ENCODE data around the gene CNOT4.

CNOT4 gene

DNA sequence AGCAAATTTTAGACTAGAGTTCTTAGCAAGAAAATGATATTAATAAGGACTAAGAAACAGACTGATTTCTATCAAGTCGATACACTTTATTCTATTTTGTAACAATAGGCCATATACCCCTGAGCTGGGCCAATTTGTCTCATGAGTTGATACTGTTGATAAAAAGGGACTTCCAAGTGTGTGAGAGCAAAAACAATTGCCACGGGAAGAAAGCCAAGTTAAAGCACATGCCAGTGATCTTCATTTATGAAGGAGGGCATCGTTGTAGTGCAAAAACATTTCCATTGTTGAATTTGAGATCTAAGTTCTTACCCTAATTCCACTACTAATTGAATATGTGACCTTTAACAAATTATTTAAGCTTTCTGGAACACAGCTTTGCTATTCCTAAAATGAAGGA lies 119.9 kb downstream of the CNOT4 start:
- H3K4me3 ChIP-seq (ENCODE audit: control insufficient read depth, low read depth, low read length) = no peak overlapping the region
- TF ChIP-seq, protein P1, sequence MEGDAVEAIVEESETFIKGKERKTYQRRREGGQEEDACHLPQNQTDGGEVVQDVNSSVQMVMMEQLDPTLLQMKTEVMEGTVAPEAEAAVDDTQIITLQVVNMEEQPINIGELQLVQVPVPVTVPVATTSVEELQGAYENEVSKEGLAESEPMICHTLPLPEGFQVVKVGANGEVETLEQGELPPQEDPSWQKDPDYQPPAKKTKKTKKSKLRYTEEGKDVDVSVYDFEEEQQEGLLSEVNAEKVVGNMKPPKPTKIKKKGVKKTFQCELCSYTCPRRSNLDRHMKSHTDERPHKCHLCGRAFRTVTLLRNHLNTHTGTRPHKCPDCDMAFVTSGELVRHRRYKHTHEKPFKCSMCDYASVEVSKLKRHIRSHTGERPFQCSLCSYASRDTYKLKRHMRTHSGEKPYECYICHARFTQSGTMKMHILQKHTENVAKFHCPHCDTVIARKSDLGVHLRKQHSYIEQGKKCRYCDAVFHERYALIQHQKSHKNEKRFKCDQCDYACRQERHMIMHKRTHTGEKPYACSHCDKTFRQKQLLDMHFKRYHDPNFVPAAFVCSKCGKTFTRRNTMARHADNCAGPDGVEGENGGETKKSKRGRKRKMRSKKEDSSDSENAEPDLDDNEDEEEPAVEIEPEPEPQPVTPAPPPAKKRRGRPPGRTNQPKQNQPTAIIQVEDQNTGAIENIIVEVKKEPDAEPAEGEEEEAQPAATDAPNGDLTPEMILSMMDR (IDR thresholded peaks at IDR 0.05; ENCODE audit: control insufficient read depth, insufficient read depth, low read depth, low read length, missing control alignments) = no peak
- no peak for DNase-seq (ENCODE audit: low read depth)

DNA sequence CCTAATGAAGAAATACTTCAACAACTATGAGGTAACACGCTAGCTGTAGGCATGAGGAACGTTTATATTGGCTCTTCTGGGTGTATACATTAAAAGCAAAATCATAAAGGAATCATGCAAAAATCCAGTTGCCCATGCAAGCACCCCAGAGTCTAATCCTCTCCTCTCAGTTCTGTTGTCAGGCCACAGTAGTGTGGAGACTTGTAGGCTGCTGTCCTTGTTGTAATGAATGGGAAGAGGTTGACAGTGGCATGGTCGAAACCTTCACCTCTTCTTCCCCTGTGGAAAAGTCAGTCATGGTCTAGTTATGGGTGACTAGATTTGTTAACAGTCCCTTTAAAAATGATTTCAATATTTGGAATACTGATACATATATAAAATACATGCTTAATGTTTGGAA lies 121.3 kb downstream of the CNOT4 start:
- TF ChIP-seq, protein P1 (IDR thresholded peaks at IDR 0.05; ENCODE audit: control insufficient read depth, insufficient read depth, low read depth, low read length, missing control alignments) = no peak
- H3K4me3 ChIP-seq (ENCODE audit: control insufficient read depth, low read depth, low read length) = no peak overlapping the region
- DNase-seq (ENCODE audit: low read depth) = no peak

DNA sequence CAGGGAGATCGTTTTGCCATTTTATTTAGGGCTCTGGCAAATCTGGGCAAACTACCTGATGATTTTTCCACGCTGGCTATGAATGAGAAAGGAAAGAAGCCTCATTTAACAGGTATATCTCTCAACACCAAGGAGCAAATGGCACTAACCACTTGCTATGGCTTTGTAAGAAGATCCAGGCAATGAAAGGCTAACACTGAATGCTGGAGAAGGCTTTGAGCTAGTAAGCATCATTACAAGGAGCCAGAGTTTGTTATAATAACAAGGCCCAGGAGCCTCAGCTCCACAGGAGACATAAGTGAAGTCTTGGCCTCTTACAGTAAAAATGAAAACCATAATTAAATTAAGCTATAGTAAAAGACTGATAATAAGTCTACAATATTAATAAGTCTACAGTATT lies 123.1 kb downstream of the CNOT4 start:
- TF ChIP-seq, protein P1 (IDR thresholded peaks at IDR 0.05; ENCODE audit: control insufficient read depth, insufficient read depth, low read depth, low read length, missing control alignments) = no peak
- no peak overlapping the region for H3K4me3 ChIP-seq (ENCODE audit: control insufficient read depth, low read depth, low read length)
- no peak for DNase-seq (ENCODE audit: low read depth)

DNA sequence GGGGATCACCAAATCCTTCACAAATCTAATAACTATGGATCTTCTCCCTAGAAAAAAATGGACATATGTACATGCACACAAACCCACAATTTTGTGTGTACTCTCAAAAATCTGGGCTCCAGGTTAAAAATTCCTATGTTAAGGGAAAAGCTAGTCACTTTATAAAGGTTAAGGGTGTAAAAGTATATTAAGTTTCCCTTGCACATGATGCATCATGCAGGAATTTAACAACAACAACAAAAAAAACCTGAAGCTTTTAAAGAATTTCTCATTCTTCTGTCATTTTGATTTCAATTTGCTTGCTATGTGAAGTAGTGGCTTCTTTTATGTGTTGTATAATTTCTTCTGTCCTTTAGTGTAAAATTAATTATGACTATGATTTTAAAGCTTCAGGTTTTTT lies 123.7 kb downstream of the CNOT4 start:
- H3K4me3 ChIP-seq (ENCODE audit: control insufficient read depth, low read depth, low read length) = no peak overlapping the region
- no peak for DNase-seq (ENCODE audit: low read depth)
- TF ChIP-seq, protein P1 (IDR thresholded peaks at IDR 0.05; ENCODE audit: control insufficient read depth, insufficient read depth, low read depth, low read length, missing control alignments) = no peak

DNA sequence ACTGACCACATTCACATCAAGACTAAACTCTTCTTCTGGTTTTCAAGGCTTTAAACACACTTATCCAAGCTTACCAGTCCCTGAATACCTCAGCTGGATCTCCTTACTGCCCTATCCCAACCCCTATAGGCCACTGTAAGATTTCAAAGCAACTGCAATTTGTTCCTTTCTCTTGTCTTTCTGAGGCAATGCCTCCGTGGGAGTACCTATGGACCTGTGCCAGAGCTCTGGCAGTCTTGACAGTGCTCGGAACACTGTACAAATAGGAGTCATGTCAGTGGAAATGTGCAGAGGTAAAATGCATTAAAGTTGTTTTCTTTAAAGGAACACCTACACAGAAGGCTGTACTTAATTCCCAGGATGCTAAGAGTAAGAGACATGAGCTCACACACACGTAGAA lies 124.7 kb downstream of the CNOT4 start:
- TF ChIP-seq, protein P1 (IDR thresholded peaks at IDR 0.05; ENCODE audit: control insufficient read depth, insufficient read depth, low read depth, low read length, missing control alignments) = no peak

DNA sequence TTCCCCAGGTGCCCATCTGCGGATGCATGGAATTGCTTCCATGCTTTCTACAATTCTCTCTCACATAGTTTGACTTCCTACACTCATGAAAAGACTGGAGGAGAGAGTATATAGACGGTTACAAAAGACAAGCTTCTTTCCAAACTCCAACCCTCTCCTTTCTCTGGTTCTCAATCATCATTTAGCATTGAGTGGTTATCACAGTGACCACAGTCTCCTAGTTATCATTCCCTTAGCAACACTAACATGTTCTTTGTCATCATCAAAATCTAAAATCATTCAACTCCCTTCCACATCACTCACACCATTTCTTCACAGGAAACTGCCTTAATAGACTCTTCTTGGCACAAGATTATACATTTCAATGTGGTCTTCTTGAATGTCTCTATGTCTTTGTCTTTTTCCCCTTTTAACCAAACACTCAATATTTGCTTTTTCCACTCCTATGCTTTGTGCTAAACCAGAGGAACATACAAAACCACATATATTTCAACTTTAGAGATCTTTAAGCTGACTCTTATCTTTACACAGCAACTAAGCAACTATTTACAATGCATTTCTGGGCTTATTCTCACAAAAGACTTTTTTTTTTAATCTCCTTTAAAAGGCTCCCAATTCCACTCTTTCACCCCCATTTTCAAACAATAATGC lies 126.3 kb downstream of the CNOT4 start:
- TF ChIP-seq, protein P1 (IDR thresholded peaks at IDR 0.05; ENCODE audit: control insufficient read depth, insufficient read depth, low read depth, low read length, missing control alignments) = no peak

More for the DNA sequence above, 124.7 kb downstream of the CNOT4 start:
- no peak overlapping the region for H3K4me3 ChIP-seq (ENCODE audit: control insufficient read depth, low read depth, low read length)
- DNase-seq (ENCODE audit: low read depth) = no peak

More for the DNA sequence above, 126.3 kb downstream of the CNOT4 start:
- H3K4me3 ChIP-seq (ENCODE audit: control insufficient read depth, low read depth, low read length) = no peak overlapping the region
- DNase-seq (ENCODE audit: low read depth) = no peak

All from AG09309 (cell line).